ENCODE data around the gene NDOR1. TPM values are rescaled to one million over a fixed set of nuclear protein-coding genes. Genes with fewer than 3 reads are reported as not detected.
A peak's percentile ranks its signal among the peaks of the same experiment; 100 is the strongest.
"Not testable (repeated sequence)": the region's sequence is repeated elsewhere in the genome, so short reads cannot be mapped to it uniquely, and the experiment has no call there.

The NDOR1 gene
- polyA plus RNA-seq, 1 experiment, result 7.1 TPM

GRCh38 chr9:137237759-137238726 is 32.5 kb downstream of the NDOR1 start:
- H3K27me3 ChIP-seq (ENCODE audit: control insufficient read depth, insufficient read depth, low read length), result no peaks in the 10 kb centered on the region
- ChIA-PET POLR2A (no interaction called here), CTCF (interaction anchor here (1.2 to 3.3 kb wide), 8 partner anchors 11 to 170 kb away, joined by 3 to 36 read pairs (median 9); partner anchors contain the start of genes CYSRT1, RNF208, RNF224 and STPG3)
- no peak for TF ChIP-seq CTCF (IDR thresholded peaks at IDR 0.05; ENCODE audit: insufficient read depth, low read depth, low read length)
- no peak for DNase-seq (ENCODE audit: low read depth)
- H3K4me3 ChIP-seq (ENCODE audit: low read depth, low read length), result no peak overlapping the region
- H3K36me3 ChIP-seq (ENCODE audit: control insufficient read depth, insufficient read depth, low read length), result peaks cover 6% of the 10 kb centered on the region

- H3K27me3 ChIP-seq (ENCODE audit: control insufficient read depth, insufficient read depth, low read length); POLR2A ChIA-PET; DNase-seq (ENCODE audit: low read depth): not testable (repeated sequence)
- CTCF ChIA-PET, result interaction anchor here (1.2 to 2.5 kb wide), 4 partner anchors 13 to 193 kb away, joined by 3 to 13 read pairs (median 5); partner anchors contain the start of genes NPDC1 and RNF224
- peaks cover 11% of the 10 kb centered on the region for H3K36me3 ChIP-seq (ENCODE audit: control insufficient read depth, insufficient read depth, low read length)
- H3K4me3 ChIP-seq (ENCODE audit: low read depth, low read length), result peak overlapping the region; percentile 56
Observed at GRCh38 chr9:137239541-137240200, 34.2 kb downstream of the NDOR1 start.

- POLR2A ChIA-PET, result interaction anchor here (0.6 kb wide), 4 partner anchors 8 to 112 kb away, joined by 3 to 4 read pairs (median 3); no protein-coding TSS in a partner anchor
- peaks cover 11% of the 10 kb centered on the region for H3K36me3 ChIP-seq (ENCODE audit: control insufficient read depth, insufficient read depth, low read length)
- CTCF ChIA-PET, result interaction anchor here (0.7 to 2.5 kb wide), 7 partner anchors 13 to 211 kb away, joined by 3 to 13 read pairs (median 4); partner anchors contain the start of genes NPDC1 and RNF224
- DNase-seq (ENCODE audit: low read depth), result no peak
- no peak for TF ChIP-seq CTCF (IDR thresholded peaks at IDR 0.05; ENCODE audit: insufficient read depth, low read depth, low read length)
- H3K4me3 ChIP-seq (ENCODE audit: low read depth, low read length), result peak overlapping the region; percentile 56
- no peaks in the 10 kb centered on the region for H3K27me3 ChIP-seq (ENCODE audit: control insufficient read depth, insufficient read depth, low read length)
Observed at GRCh38 chr9:137240318-137240840, 34.9 kb downstream of the NDOR1 start.

- Histone ChIP-seq H3K36me3 (ENCODE audit: control insufficient read depth, insufficient read depth, low read length) (peaks cover 11% of the 10 kb centered on the region), H3K4me3 (ENCODE audit: low read depth, low read length) (peak within 1 kb of the TSS; percentile 97), H3K27me3 (ENCODE audit: control insufficient read depth, insufficient read depth, low read length) (no peaks in the 10 kb centered on the region)
- no peak for TF ChIP-seq CTCF (IDR thresholded peaks at IDR 0.05; ENCODE audit: insufficient read depth, low read depth, low read length)
- CTCF ChIA-PET, result interaction anchor here (0.7 to 2.5 kb wide), 7 partner anchors 13 to 212 kb away, joined by 3 to 13 read pairs (median 4); partner anchors contain the start of genes NPDC1 and RNF224
- peak; percentile 99 for DNase-seq (ENCODE audit: low read depth)
- POLR2A ChIA-PET, result interaction anchor here (0.6 kb wide), 4 partner anchors 8 to 113 kb away, joined by 3 to 4 read pairs (median 3); no protein-coding TSS in a partner anchor
Observed at GRCh38 chr9:137240841-137241489, 35.5 kb downstream of the NDOR1 start, which contains the start of gene TUBB4B. Gene TUBB4B (plus strand): TSS chr9:137241287. CDS start chr9:137241361, 74 bp downstream.
